ENCODE measurements around the gene TNN. TPM values are rescaled to one million over a fixed set of nuclear protein-coding genes. Genes with fewer than 3 reads are reported as not detected.

TNN gene
- total RNA-seq, 2 donors from 2014 or later: 0.09 TPM; not detected in 1

GRCh38 chr1:175090780-175091179 lies 23.1 kb downstream of the TNN start:
- TF ChIP-seq CTCF (conservative IDR thresholded peaks at IDR 0.05): no peak
- Histone ChIP-seq H3K27me3 (ENCODE audit: control insufficient read depth, insufficient read depth, low read length, poor library complexity, severe bottlenecking) (no peaks in the 10 kb centered on the region), H3K36me3 (ENCODE audit: control insufficient read depth, insufficient read depth, low read length) (no peaks in the 10 kb centered on the region), H3K4me1 (ENCODE audit: control insufficient read depth, insufficient read depth, low read length) (no peaks in the 10 kb centered on the region), H3K9me3 (ENCODE audit: control insufficient read depth, low read length) (no peaks in the 10 kb centered on the region), H3K27ac (ENCODE audit: low read depth, low read length) (no peak overlapping the region), H3K4me3 (ENCODE audit: low read length) (no peak overlapping the region), H3K9ac (ENCODE audit: extremely low read depth, low read length, poor library complexity, severe bottlenecking) (no peak overlapping the region)
- Mint-ChIP-seq H3K36me3 (ENCODE audit: low read depth) (no peaks in the 10 kb centered on the region), H3K27ac (no peak overlapping the region), H3K9me3 (no peaks in the 10 kb centered on the region), H3K27me3 (ENCODE audit: insufficient read depth) (no peaks in the 10 kb centered on the region), H3K4me3 (no peak overlapping the region), H3K4me1 (no peaks in the 10 kb centered on the region)
- 98% methylated on average over 2 of the region's 2 CpGs; no CpG with 5 or more reads in 1 of the 2 experiments for WGBS, 2 experiments (ENCODE audit: insufficient coverage in 1 of 2, insufficient read length in 1 of 2)
- peak; percentile 20 for DNase-seq

GRCh38 chr1:175094626-175095025 lies 27.0 kb downstream of the TNN start:
- Mint-ChIP-seq H3K27me3 (ENCODE audit: insufficient read depth) (no peaks in the 10 kb centered on the region), H3K9me3 (no peaks in the 10 kb centered on the region), H3K4me3 (no peak overlapping the region), H3K4me1 (no peaks in the 10 kb centered on the region), H3K27ac (no peak overlapping the region), H3K36me3 (ENCODE audit: low read depth) (no peaks in the 10 kb centered on the region)
- Histone ChIP-seq H3K27ac (ENCODE audit: low read depth, low read length) (no peak overlapping the region), H3K9ac (ENCODE audit: extremely low read depth, low read length, poor library complexity, severe bottlenecking) (no peak overlapping the region), H3K36me3 (ENCODE audit: control insufficient read depth, insufficient read depth, low read length) (no peaks in the 10 kb centered on the region), H3K4me3 (ENCODE audit: low read length) (no peak overlapping the region), H3K27me3 (ENCODE audit: control insufficient read depth, insufficient read depth, low read length, poor library complexity, severe bottlenecking) (no peaks in the 10 kb centered on the region), H3K9me3 (ENCODE audit: control insufficient read depth, low read length) (no peaks in the 10 kb centered on the region), H3K4me1 (ENCODE audit: control insufficient read depth, insufficient read depth, low read length) (no peaks in the 10 kb centered on the region)
- no peak for TF ChIP-seq CTCF (conservative IDR thresholded peaks at IDR 0.05)
- DNase-seq: no peak
- WGBS, 2 experiments (ENCODE audit: insufficient coverage in 1 of 2, insufficient read length in 1 of 2): 89 to 94% methylated on average over 4 of the region's 4 CpGs

- no peak for DNase-seq
- WGBS, 2 experiments (ENCODE audit: insufficient coverage in 1 of 2, insufficient read length in 1 of 2): 83 to 93% methylated on average over 3 of the region's 3 CpGs
- H3K4me1 ChIP-seq (ENCODE audit: control insufficient read depth, insufficient read depth, low read length): no peaks in the 10 kb centered on the region
- Mint-ChIP-seq H3K9me3 (no peaks in the 10 kb centered on the region), H3K27ac (no peak overlapping the region), H3K4me1 (no peaks in the 10 kb centered on the region), H3K36me3 (ENCODE audit: low read depth) (no peaks in the 10 kb centered on the region), H3K27me3 (ENCODE audit: insufficient read depth) (no peaks in the 10 kb centered on the region), H3K4me3 (no peak overlapping the region)
- no peaks in the 10 kb centered on the region for H3K9me3 ChIP-seq (ENCODE audit: control insufficient read depth, low read length)
- H3K27me3 ChIP-seq (ENCODE audit: control insufficient read depth, insufficient read depth, low read length, poor library complexity, severe bottlenecking): no peaks in the 10 kb centered on the region
- TF ChIP-seq CTCF (conservative IDR thresholded peaks at IDR 0.05): no peak
- no peak overlapping the region for H3K4me3 ChIP-seq (ENCODE audit: low read length)
- H3K9ac ChIP-seq (ENCODE audit: extremely low read depth, low read length, poor library complexity, severe bottlenecking): no peak overlapping the region
- H3K36me3 ChIP-seq (ENCODE audit: control insufficient read depth, insufficient read depth, low read length): no peaks in the 10 kb centered on the region
- H3K27ac ChIP-seq (ENCODE audit: low read depth, low read length): no peak overlapping the region
Measured at GRCh38 chr1:175095069-175095468, 27.4 kb downstream of the TNN start.

Measured in endodermal cell (in vitro differentiated cells).